Activated naive CD8-positive, alpha-beta T cell (primary cell): ENCODE measurements around the gene CACNA1I.
"Not testable (repeated sequence)": the region's sequence is repeated elsewhere in the genome, so short reads cannot be mapped to it uniquely, and the experiment has no call there.

Experiments
- H3K27ac Mint-ChIP-seq: one replicate; pipeline ENCODE4 v1.8.0; 2021; ENCODE audit warnings: mixed read lengths
- H3K27me3 Mint-ChIP-seq: one replicate; pipeline ENCODE4 v1.8.0; 2021; ENCODE audit warnings: mixed read lengths
- H3K36me3 Mint-ChIP-seq: one replicate; pipeline ENCODE4 v1.8.0; 2021; ENCODE audit warnings: mixed read lengths
- H3K4me1 Mint-ChIP-seq: one replicate; pipeline ENCODE4 v1.8.0; 2021; ENCODE audit warnings: low read depth, mixed read lengths
- H3K4me3 Mint-ChIP-seq: one replicate; pipeline ENCODE4 v1.8.0; 2021; ENCODE audit warnings: mild to moderate bottlenecking, mixed read lengths
- H3K9me3 Mint-ChIP-seq: one replicate; pipeline ENCODE4 v1.8.0; 2021; ENCODE audit warnings: low read depth, mixed read lengths

Gene CACNA1I

DNA sequence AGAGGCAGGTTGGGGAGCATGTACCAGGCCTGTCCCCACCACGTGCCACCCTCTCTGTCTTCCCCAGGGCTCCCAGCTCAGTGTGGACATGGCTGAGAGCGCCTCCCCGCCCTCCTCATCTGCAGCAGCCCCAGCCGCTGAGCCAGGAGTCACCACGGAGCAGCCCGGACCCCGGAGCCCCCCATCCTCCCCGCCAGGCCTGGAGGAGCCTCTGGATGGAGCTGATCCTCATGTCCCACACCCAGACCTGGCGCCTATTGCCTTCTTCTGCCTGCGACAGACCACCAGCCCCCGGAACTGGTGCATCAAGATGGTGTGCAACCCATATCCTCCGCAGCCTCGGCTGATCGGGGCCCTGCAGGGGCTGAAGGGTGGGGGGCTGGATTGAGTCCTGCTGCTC is at the start of gene CACNA1I:
CACNA1I (plus strand) TSS at position 89 of the 400 bp plus-strand sequence; CDS start at position 89, 0 bp downstream.
- Mint-ChIP-seq H3K27me3 (no peaks in the 10 kb centered on the region), H3K4me1 (peaks cover 19% of the 10 kb centered on the region), H3K36me3 (no peaks in the 10 kb centered on the region), H3K4me3 (no peak within 1 kb of the TSS), H3K27ac (no peak within 1 kb of the TSS), H3K9me3 (no peaks in the 10 kb centered on the region)

DNA sequence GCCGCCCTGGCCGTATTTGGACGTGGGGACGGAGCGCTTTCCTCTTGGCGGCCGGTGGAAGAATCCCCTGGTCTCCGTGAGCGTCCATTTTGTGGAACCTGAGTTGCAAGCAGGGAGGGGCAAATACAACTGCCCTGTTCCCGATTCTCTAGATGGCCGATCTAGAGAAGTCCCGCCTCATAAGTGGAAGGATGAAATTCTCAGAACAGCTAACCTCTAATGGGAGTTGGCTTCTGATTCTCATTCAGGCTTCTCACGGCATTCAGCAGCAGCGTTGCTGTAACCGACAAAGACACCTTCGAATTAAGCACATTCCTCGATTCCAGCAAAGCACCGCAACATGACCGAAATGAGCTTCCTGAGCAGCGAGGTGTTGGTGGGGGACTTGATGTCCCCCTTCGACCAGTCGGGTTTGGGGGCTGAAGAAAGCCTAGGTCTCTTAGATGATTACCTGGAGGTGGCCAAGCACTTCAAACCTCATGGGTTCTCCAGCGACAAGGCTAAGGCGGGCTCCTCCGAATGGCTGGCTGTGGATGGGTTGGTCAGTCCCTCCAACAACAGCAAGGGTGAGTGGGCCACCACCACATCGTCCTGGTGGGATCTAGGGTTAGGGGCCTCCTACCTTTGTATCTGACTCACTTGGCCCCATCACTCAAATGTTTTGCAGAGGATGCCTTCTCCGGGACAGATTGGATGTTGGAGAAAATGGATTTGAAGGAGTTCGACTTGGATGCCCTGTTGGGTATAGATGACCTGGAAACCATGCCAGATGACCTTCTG is 49.3 kb upstream of the CACNA1I start:
- Mint-ChIP-seq H3K4me3 (peak overlapping the region; percentile 96), H3K27ac (peak overlapping the region; percentile 100), H3K4me1 (peaks cover 50% of the 10 kb centered on the region), H3K36me3 (peaks cover 18% of the 10 kb centered on the region)
- H3K27me3 Mint-ChIP-seq, H3K9me3 Mint-ChIP-seq: not testable (repeated sequence)

DNA sequence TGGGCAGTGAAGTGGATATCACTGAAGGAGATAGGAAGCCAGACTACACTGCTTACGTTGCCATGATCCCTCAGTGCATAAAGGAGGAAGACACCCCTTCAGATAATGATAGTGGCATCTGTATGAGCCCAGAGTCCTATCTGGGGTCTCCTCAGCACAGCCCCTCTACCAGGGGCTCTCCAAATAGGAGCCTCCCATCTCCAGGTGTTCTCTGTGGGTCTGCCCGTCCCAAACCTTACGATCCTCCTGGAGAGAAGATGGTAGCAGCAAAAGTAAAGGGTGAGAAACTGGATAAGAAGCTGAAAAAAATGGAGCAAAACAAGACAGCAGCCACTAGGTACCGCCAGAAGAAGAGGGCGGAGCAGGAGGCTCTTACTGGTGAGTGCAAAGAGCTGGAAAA is 48.5 kb upstream of the CACNA1I start:
- Mint-ChIP-seq H3K4me3 (peak overlapping the region; percentile 96), H3K36me3 (peaks cover 18% of the 10 kb centered on the region), H3K27ac (peak overlapping the region; percentile 100)

DNA sequence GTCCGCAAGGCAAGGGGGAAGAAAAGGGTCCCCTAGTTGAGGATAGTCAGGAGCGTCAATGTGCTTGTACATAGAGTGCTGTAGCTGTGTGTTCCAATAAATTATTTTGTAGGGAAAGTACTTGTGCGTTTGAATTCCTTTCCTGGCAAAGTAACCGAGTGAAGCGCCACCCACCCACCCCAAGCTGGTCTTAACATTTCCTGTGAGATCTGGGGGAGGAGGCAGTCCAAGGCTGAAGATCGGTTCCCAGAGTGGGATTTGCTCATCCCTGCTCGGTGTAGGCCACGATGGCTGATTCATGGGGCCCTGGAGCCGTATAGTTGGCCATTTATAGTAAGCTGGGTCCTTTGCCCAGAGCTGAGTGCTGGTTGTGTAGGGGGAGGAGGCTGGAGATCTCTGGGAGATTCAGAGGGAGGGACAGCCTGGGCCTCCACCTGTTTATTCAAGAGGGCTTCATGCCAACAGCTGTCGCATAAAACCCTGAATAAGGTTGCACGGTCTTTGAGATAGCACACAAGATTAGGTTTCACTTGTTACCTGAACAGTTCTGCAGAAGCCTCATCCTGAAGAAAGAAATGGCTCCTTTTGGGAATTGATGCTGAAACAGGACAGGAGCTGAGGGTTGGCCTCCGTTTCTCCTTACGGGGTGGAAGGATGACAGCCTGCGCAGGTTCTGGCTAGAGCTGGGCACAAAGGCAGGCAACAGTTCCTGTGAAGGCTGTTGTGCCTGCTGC is 47.8 kb upstream of the CACNA1I start:
- no peaks in the 10 kb centered on the region for H3K27me3 Mint-ChIP-seq
- H3K9me3 Mint-ChIP-seq: no peaks in the 10 kb centered on the region
- H3K4me1 Mint-ChIP-seq: peaks cover 57% of the 10 kb centered on the region
- peak overlapping the region; percentile 100 for H3K27ac Mint-ChIP-seq
- peak overlapping the region; percentile 96 for H3K4me3 Mint-ChIP-seq
- H3K36me3 Mint-ChIP-seq: peaks cover 18% of the 10 kb centered on the region

More for the DNA sequence above, 48.5 kb upstream of the CACNA1I start:
- H3K4me1 Mint-ChIP-seq: peaks cover 51% of the 10 kb centered on the region
- not testable (repeated sequence) for H3K27me3 Mint-ChIP-seq, H3K9me3 Mint-ChIP-seq

DNA sequence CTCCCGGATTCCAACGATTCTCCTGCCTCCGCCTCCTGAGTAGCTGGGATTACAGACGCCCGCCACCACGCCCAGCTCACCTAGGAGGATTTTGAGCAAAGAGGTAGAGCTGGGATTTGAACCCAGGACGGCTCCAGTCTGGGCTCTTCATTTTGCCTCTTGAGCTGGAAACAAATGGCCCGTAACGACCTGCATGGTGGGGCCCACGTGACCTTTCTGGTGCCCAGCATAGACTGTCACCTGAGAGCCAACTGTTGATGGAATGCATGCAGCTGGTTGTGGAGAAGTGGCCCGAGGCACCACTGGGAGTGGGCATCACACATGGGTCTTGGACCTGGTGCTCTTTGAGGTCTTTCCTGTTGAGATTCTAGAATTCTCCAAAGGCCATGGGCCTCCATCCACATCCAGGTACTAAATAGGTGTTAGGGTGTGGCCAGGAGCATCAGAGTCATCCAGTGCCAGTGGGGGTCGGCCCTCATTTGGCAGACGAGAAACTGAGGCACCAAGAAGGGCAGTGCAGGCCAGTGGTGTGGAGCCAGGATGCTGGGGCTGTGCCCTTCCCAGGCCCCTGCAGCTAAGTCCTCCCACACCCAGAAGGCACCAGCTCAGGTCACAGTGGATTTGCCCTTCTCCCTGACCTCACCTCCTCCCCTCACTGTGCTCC is 46.3 kb upstream of the CACNA1I start:
- Mint-ChIP-seq H3K36me3 (peaks cover 18% of the 10 kb centered on the region), H3K27me3 (no peaks in the 10 kb centered on the region), H3K4me3 (peak overlapping the region; percentile 55), H3K9me3 (no peaks in the 10 kb centered on the region), H3K4me1 (peaks cover 62% of the 10 kb centered on the region), H3K27ac (no peak overlapping the region)

- Mint-ChIP-seq H3K9me3 (no peaks in the 10 kb centered on the region), H3K4me1 (peaks cover 67% of the 10 kb centered on the region), H3K4me3 (peak overlapping the region; percentile 63), H3K27me3 (no peaks in the 10 kb centered on the region), H3K36me3 (peaks cover 21% of the 10 kb centered on the region), H3K27ac (peak overlapping the region; percentile 90)
These were observed 45.5 kb upstream of the CACNA1I start for GRCh38 chr22:39524753-39525657.

- Mint-ChIP-seq H3K36me3 (peaks cover 23% of the 10 kb centered on the region), H3K4me1 (peaks cover 73% of the 10 kb centered on the region), H3K9me3 (no peaks in the 10 kb centered on the region), H3K27ac (peak overlapping the region; percentile 90), H3K4me3 (peak overlapping the region; percentile 63), H3K27me3 (no peaks in the 10 kb centered on the region)
These were observed 44.9 kb upstream of the CACNA1I start for GRCh38 chr22:39525658-39525975.

DNA sequence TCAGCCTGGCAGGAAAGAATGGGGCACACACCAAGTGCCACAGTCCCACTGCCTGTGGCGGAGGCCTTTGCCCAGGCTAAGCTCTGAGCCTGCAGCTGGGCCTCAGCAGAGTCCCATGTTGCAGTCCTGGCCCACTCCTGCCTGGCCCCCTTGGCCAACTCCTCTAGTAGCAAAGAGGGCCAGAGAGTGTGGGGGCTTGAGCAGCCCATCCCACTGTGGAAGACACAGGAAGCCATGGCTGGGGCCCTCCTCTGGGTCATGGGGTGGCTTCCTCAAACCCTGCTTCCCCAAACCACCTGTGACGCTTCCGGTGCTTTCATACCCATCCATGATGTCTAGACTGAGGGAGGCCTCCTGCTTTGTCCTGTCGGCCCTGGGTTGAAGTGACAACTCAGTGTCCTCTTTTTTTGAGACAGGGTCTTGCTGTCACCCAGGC is 43.8 kb upstream of the CACNA1I start:
- peak overlapping the region; percentile 32 for H3K4me3 Mint-ChIP-seq
- peaks cover 81% of the 10 kb centered on the region for H3K4me1 Mint-ChIP-seq
- H3K9me3 Mint-ChIP-seq: no peaks in the 10 kb centered on the region
- H3K27ac Mint-ChIP-seq: peak overlapping the region; percentile 77
- H3K27me3 Mint-ChIP-seq: no peaks in the 10 kb centered on the region
- H3K36me3 Mint-ChIP-seq: peaks cover 18% of the 10 kb centered on the region

DNA sequence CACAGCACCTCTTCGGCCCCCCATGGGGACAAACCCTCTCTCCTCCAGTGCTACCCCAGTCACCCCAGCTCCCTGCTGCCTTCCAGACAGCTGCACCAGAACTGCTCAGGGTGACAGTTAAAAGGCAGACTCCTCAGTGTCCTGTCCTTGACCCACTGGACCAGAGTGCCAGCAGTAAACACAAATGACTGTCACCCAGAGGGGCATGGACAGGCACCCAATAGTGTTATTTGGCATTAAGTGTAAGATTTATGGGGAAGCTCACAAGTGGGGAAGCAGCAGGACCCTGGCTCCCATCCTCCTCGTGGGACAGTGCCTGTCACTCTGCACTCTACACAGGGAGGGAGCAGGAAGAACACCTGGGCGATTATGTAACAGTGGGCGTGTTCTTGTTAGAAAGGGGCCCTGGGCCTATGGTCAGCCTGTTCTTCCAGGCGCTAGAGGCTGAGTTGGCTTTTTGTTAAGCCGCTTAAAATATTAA is 43.0 kb upstream of the CACNA1I start:
- H3K27me3 Mint-ChIP-seq: no peaks in the 10 kb centered on the region
- H3K27ac Mint-ChIP-seq: peak overlapping the region; percentile 77
- H3K36me3 Mint-ChIP-seq: peaks cover 10% of the 10 kb centered on the region
- H3K9me3 Mint-ChIP-seq: no peaks in the 10 kb centered on the region
- H3K4me3 Mint-ChIP-seq: peak overlapping the region; percentile 28
- peaks cover 78% of the 10 kb centered on the region for H3K4me1 Mint-ChIP-seq

DNA sequence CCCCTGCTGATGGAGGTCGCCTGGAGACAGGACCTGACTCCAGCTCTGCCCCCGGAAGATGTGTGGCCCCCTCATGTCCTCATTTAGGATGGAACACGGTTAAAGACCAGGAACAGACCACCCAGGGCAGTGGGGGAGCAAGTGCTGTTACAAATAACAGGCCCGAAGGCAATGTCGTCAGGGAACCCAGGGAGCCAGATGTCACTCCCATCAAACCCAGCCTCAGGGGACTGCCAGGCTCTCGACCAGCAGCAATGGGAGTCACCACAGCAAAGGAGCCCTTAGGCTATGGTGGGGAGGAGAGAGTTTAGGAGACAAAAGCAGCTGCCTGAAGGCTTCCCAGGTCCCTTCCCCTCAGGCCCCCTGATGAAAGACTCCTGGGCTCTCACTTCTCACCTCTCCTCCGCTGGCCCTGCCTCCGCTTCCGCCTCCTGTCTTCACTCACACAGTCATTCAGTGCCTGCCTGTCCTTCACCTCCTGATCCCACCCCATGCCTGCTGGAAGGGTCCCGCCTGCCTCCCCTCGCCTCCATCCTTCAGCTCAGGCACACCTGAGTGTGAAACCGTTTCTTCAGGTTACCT is 42.4 kb upstream of the CACNA1I start:
- H3K4me3 Mint-ChIP-seq: peak overlapping the region; percentile 97
- no peaks in the 10 kb centered on the region for H3K27me3 Mint-ChIP-seq
- peaks cover 7% of the 10 kb centered on the region for H3K36me3 Mint-ChIP-seq
- no peaks in the 10 kb centered on the region for H3K9me3 Mint-ChIP-seq
- peaks cover 73% of the 10 kb centered on the region for H3K4me1 Mint-ChIP-seq
- no peak overlapping the region for H3K27ac Mint-ChIP-seq

- Mint-ChIP-seq H3K27ac (peak overlapping the region; percentile 76), H3K4me1 (peaks cover 72% of the 10 kb centered on the region), H3K9me3 (no peaks in the 10 kb centered on the region), H3K4me3 (peak overlapping the region; percentile 97), H3K36me3 (peaks cover 5% of the 10 kb centered on the region), H3K27me3 (no peaks in the 10 kb centered on the region)
These were observed 41.7 kb upstream of the CACNA1I start for GRCh38 chr22:39528681-39529486.

- Mint-ChIP-seq H3K4me1 (peaks cover 72% of the 10 kb centered on the region), H3K36me3 (peaks cover 5% of the 10 kb centered on the region), H3K9me3 (no peaks in the 10 kb centered on the region), H3K27me3 (no peaks in the 10 kb centered on the region), H3K4me3 (peak overlapping the region; percentile 97), H3K27ac (peak overlapping the region; percentile 16)
These were observed 41.1 kb upstream of the CACNA1I start for GRCh38 chr22:39529487-39529851.

DNA sequence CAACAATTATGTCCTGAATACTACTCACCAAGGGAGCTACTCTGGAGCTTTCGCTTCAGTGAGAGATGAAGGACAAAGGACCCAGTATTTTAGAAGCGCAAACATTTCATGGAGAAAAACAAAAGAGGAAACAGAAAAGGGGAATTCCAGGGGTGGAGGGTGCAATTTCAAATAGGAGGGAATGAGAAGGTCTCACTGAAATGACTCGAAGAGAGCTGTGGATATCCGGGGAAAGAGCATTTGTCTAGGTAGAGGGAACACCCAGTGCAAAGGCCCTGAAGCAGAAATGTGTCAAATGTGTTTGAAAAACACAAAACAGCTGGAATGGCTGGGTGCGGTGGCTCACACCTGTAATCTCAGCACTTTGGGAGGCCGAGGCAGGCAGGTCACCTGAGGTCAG is 40.4 kb upstream of the CACNA1I start:
- H3K4me3 Mint-ChIP-seq: peak overlapping the region; percentile 97
- no peaks in the 10 kb centered on the region for H3K27me3 Mint-ChIP-seq
- peaks cover 5% of the 10 kb centered on the region for H3K36me3 Mint-ChIP-seq
- H3K4me1 Mint-ChIP-seq: peaks cover 67% of the 10 kb centered on the region
- no peaks in the 10 kb centered on the region for H3K9me3 Mint-ChIP-seq
- H3K27ac Mint-ChIP-seq: peak overlapping the region; percentile 58
